ENCODE results near the gene TM4SF1.

The TM4SF1 gene

GRCh38 chr3:149377408-149378364 is at the start of gene TM4SF1:
Gene TM4SF1 (minus strand): TSS chr3:149377649. CDS start chr3:149377547, 102 bp downstream.
- Histone ChIP-seq H3K9me3 (replicated peaks; ENCODE audit: insufficient read depth, low read length) (no peaks in the 10 kb centered on the region), H3K36me3 (replicated peaks; ENCODE audit: insufficient read depth, low read length) (no peaks in the 10 kb centered on the region), H3K27ac (ENCODE audit: low read length) (no peak within 1 kb of the TSS), H4K20me1 (ENCODE audit: insufficient read depth, low read length) (no peaks in the 10 kb centered on the region), H3K4me1 (ENCODE audit: low read length) (no peaks in the 10 kb centered on the region), H2AFZ (ENCODE audit: low read length) (no peak within 1 kb of the TSS), H3F3A (ENCODE audit: insufficient read depth, low read length) (no peaks in the 10 kb centered on the region), H3K4me2 (ENCODE audit: low read depth, low read length) (no peak within 1 kb of the TSS), H3K79me2 (ENCODE audit: low read length) (no peaks in the 10 kb centered on the region), H3K4me3 (ENCODE audit: low read length) (no peak within 1 kb of the TSS), H3K9ac (ENCODE audit: low read length) (no peak within 1 kb of the TSS), H3K27me3 (replicated peaks; ENCODE audit: insufficient read depth, low read length) (no peaks in the 10 kb centered on the region), H3K9me2 (replicated peaks; ENCODE audit: insufficient read depth, low read length) (no peaks in the 10 kb centered on the region)
- TF ChIP-seq EZH2 (optimal IDR thresholded peaks at IDR 0.05; ENCODE audit: low read depth, low read length) (no peak), CTCF (IDR thresholded peaks at IDR 0.05; ENCODE audit: low read length) (no peak), EZH2phosphoT487 (IDR thresholded peaks at IDR 0.05; ENCODE audit: low read length) (no peak)
- DNase-seq, result no peak

- H3K4me3 ChIP-seq (ENCODE audit: low read length), result no peak overlapping the region
- H3K9ac ChIP-seq (ENCODE audit: low read length), result no peak overlapping the region
- H3K4me2 ChIP-seq (ENCODE audit: low read depth, low read length), result no peak overlapping the region
- no peak overlapping the region for H3K27ac ChIP-seq (ENCODE audit: low read length)
- no peaks in the 10 kb centered on the region for H3K27me3 ChIP-seq (replicated peaks; ENCODE audit: insufficient read depth, low read length)
- no peak overlapping the region for H2AFZ ChIP-seq (ENCODE audit: low read length)
- no peaks in the 10 kb centered on the region for H3K79me2 ChIP-seq (ENCODE audit: low read length)
- no peaks in the 10 kb centered on the region for H3F3A ChIP-seq (ENCODE audit: insufficient read depth, low read length)
- no peak for DNase-seq
- no peaks in the 10 kb centered on the region for H3K4me1 ChIP-seq (ENCODE audit: low read length)
- no peaks in the 10 kb centered on the region for H3K9me3 ChIP-seq (replicated peaks; ENCODE audit: insufficient read depth, low read length)
- H4K20me1 ChIP-seq (ENCODE audit: insufficient read depth, low read length), result no peaks in the 10 kb centered on the region
- no peaks in the 10 kb centered on the region for H3K36me3 ChIP-seq (replicated peaks; ENCODE audit: insufficient read depth, low read length)
- H3K9me2 ChIP-seq (replicated peaks; ENCODE audit: insufficient read depth, low read length), result no peaks in the 10 kb centered on the region
- TF ChIP-seq CTCF (IDR thresholded peaks at IDR 0.05; ENCODE audit: low read length) (no peak), EZH2 (optimal IDR thresholded peaks at IDR 0.05; ENCODE audit: low read depth, low read length) (no peak), EZH2phosphoT487 (IDR thresholded peaks at IDR 0.05; ENCODE audit: low read length) (no peak)
Measured at GRCh38 chr3:149426325-149426724, 48.9 kb upstream of the TM4SF1 start.

DNA sequence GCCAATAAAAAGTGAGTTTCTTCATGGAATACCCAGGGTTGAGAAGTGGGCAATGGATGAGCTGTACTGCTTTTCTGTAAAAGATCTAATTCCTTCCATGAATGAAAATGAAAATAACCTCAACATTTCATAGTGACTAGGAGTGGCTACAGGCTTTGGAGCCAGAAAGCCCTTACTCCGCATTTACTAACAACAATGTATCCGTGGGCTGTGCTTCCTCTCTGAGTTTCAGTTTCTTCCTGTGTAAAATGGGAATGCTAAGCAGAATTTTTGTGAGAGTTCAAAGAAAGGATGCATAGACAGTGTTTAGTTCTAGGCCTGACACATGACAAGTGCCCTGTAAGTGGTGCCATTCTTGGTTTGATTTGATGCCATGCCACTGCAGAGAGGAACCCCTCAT is 47.5 kb upstream of the TM4SF1 start:
- Histone ChIP-seq H3K27ac (ENCODE audit: low read length) (no peak overlapping the region), H3K27me3 (replicated peaks; ENCODE audit: insufficient read depth, low read length) (no peaks in the 10 kb centered on the region), H3K4me1 (ENCODE audit: low read length) (no peaks in the 10 kb centered on the region), H3K4me3 (ENCODE audit: low read length) (no peak overlapping the region), H3F3A (ENCODE audit: insufficient read depth, low read length) (no peaks in the 10 kb centered on the region), H3K4me2 (ENCODE audit: low read depth, low read length) (no peak overlapping the region), H3K79me2 (ENCODE audit: low read length) (no peaks in the 10 kb centered on the region), H3K36me3 (replicated peaks; ENCODE audit: insufficient read depth, low read length) (no peaks in the 10 kb centered on the region), H4K20me1 (ENCODE audit: insufficient read depth, low read length) (no peaks in the 10 kb centered on the region), H3K9ac (ENCODE audit: low read length) (no peak overlapping the region), H3K9me2 (replicated peaks; ENCODE audit: insufficient read depth, low read length) (no peaks in the 10 kb centered on the region), H2AFZ (ENCODE audit: low read length) (no peak overlapping the region), H3K9me3 (replicated peaks; ENCODE audit: insufficient read depth, low read length) (no peaks in the 10 kb centered on the region)
- no peak for TF ChIP-seq CTCF (IDR thresholded peaks at IDR 0.05; ENCODE audit: low read length)
- no peak for TF ChIP-seq EZH2 (optimal IDR thresholded peaks at IDR 0.05; ENCODE audit: low read depth, low read length)
- no peak for TF ChIP-seq EZH2phosphoT487 (IDR thresholded peaks at IDR 0.05; ENCODE audit: low read length)
- no peak for DNase-seq

Measured in MM.1S (cell line).